Bronchial epithelial cell (primary cell): ENCODE data around the gene FAM171A2. TPM values are rescaled to one million over a fixed set of nuclear protein-coding genes. Genes with fewer than 3 reads are reported as not detected.

ENCODE experiments used
- DNase-seq: peaks from one replicate; pipeline ENCODE4 v3.0.0-alpha.2; 2010; ENCODE audit warnings: low read depth
- FAIRE-seq: peaks from 2 replicates; lab custom pipeline; 2011; peaks lifted over from hg19 to GRCh38; lab: Jason Lieb, UNC
- H3K27me3 ChIP-seq: 2 replicates; pipeline ENCODE4 v1.5.1; 2011; ENCODE audit warnings: low read length; ENCODE audit not compliant: control insufficient read depth, insufficient read depth
- H3K36me3 ChIP-seq: 2 replicates; pipeline ENCODE4 v1.5.1; 2011; ENCODE audit warnings: low read length; ENCODE audit not compliant: control insufficient read depth, insufficient read depth
- H3K4me3 ChIP-seq: 2 replicates; pipeline ENCODE4 v1.5.1; 2011; ENCODE audit warnings: mild to moderate bottlenecking, low read depth, low read length, control low read depth
- CTCF ChIP-seq: IDR thresholded peaks from 2 replicates; pipeline ENCODE4 v1.5.1; 2011; ENCODE audit warnings: mild to moderate bottlenecking, moderate library complexity, low read length, control low read depth, inconsistent platforms; ENCODE audit not compliant: insufficient read depth, severe bottlenecking
- total RNA-seq: library from RNA; depleted of rRNA; stranded (reverse); fragments of >200 nt; gene quantifications from 2 replicates; pipeline ENCODE4 v1.2.1, GENCODE V29; 2014

Gene FAM171A2
- total RNA-seq, 1 donor from 2014 or later, result 0.53 TPM

- H3K36me3 ChIP-seq, result no peaks in the 10 kb centered on the region
- H3K4me3 ChIP-seq, result no peak overlapping the region
- no peak for FAIRE-seq
- H3K27me3 ChIP-seq, result no peaks in the 10 kb centered on the region
- TF ChIP-seq CTCF, result no peak
- no peak for DNase-seq
Measured at GRCh38 chr17:44390250-44390870, 26.7 kb upstream of the FAM171A2 start.

GRCh38 chr17:44389723-44390202 is 26.1 kb upstream of the FAM171A2 start:
- no peak overlapping the region for H3K4me3 ChIP-seq
- no peak for TF ChIP-seq CTCF
- H3K27me3 ChIP-seq, result peaks cover 2% of the 10 kb centered on the region
- H3K36me3 ChIP-seq, result no peaks in the 10 kb centered on the region
- no peak for FAIRE-seq
- no peak for DNase-seq

GRCh38 chr17:44389281-44389680 is 25.6 kb upstream of the FAM171A2 start, which contains the start of gene ITGA2B:
TSS of gene ITGA2B (minus strand) at chr17:44389649. CDS start at chr17:44389473, 176 bp downstream.
- no peaks in the 10 kb centered on the region for H3K36me3 ChIP-seq
- TF ChIP-seq CTCF, result no peak

GRCh38 chr17:44387804-44388203 is 24.2 kb upstream of the FAM171A2 start:
- Histone ChIP-seq H3K4me3 (no peak overlapping the region), H3K36me3 (no peaks in the 10 kb centered on the region), H3K27me3 (peaks cover 8% of the 10 kb centered on the region)
- no peak for FAIRE-seq
- TF ChIP-seq CTCF, result no peak
- no peak for DNase-seq

More at GRCh38 chr17:44389281-44389680, 25.6 kb upstream of the FAM171A2 start, which contains the start of gene ITGA2B:
- DNase-seq (no peak), FAIRE-seq (no peak)
- Histone ChIP-seq H3K27me3 (peaks cover 6% of the 10 kb centered on the region), H3K4me3 (no peak within 1 kb of the TSS)

- no peak for FAIRE-seq
- Histone ChIP-seq H3K36me3 (no peaks in the 10 kb centered on the region), H3K4me3 (peak overlapping the region; percentile 47), H3K27me3 (peaks cover 8% of the 10 kb centered on the region)
- TF ChIP-seq CTCF, result no peak
- no peak for DNase-seq
Measured at GRCh38 chr17:44386182-44386525, 22.5 kb upstream of the FAM171A2 start.
